ENCODE results near the gene ADAMTSL1.

ADAMTSL1 gene

DNA sequence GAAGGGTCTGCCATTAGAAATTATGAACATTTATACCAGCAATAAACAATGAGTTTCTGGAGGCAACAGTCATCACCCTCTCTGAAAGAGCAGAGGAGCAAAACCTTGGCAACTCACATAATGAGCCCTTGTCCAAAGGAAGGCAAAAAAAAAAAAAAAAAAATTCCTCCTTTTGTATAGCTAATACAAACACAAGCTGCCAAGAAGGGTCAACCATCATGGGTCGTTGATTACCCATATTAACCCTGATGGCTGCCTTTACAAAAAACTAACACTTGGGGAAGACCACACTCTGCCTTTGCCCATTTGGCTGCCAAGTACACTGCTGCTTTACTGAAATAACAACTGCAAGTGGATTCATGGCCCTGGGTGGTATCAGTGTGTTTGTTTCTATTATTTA, 272.7 kb downstream of the ADAMTSL1 start:
- H3K4me3 ChIP-seq (ENCODE audit: low read length): no peak overlapping the region
- TF ChIP-seq, protein P1, sequence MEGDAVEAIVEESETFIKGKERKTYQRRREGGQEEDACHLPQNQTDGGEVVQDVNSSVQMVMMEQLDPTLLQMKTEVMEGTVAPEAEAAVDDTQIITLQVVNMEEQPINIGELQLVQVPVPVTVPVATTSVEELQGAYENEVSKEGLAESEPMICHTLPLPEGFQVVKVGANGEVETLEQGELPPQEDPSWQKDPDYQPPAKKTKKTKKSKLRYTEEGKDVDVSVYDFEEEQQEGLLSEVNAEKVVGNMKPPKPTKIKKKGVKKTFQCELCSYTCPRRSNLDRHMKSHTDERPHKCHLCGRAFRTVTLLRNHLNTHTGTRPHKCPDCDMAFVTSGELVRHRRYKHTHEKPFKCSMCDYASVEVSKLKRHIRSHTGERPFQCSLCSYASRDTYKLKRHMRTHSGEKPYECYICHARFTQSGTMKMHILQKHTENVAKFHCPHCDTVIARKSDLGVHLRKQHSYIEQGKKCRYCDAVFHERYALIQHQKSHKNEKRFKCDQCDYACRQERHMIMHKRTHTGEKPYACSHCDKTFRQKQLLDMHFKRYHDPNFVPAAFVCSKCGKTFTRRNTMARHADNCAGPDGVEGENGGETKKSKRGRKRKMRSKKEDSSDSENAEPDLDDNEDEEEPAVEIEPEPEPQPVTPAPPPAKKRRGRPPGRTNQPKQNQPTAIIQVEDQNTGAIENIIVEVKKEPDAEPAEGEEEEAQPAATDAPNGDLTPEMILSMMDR (IDR thresholded peaks at IDR 0.05; ENCODE audit: insufficient read depth, low read depth, low read length, missing control alignments): no peak
- DNase-seq (ENCODE audit: low read depth): no peak

DNA sequence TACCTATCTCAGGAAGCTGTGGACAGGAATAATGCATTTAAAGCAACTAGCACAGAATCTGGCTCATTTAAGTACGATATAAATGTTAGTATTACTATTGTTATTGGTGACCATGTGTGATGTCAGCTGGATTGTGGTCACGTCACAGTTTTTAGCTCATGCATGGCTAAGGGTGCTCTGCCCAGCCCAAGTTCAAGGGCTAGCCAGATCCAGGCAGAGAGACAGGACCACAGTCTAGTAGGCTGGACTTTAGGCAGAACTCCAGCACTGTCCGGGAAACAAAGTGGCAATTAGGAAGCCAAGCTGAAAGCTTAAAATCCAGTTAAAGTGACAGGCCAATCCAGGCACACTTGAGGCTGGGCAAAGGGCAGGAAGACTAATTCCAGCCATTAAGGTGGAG, 273.6 kb downstream of the ADAMTSL1 start:
- no peak overlapping the region for H3K4me3 ChIP-seq (ENCODE audit: low read length)
- TF ChIP-seq, protein P1 (IDR thresholded peaks at IDR 0.05; ENCODE audit: insufficient read depth, low read depth, low read length, missing control alignments): no peak
- DNase-seq (ENCODE audit: low read depth): no peak

DNA sequence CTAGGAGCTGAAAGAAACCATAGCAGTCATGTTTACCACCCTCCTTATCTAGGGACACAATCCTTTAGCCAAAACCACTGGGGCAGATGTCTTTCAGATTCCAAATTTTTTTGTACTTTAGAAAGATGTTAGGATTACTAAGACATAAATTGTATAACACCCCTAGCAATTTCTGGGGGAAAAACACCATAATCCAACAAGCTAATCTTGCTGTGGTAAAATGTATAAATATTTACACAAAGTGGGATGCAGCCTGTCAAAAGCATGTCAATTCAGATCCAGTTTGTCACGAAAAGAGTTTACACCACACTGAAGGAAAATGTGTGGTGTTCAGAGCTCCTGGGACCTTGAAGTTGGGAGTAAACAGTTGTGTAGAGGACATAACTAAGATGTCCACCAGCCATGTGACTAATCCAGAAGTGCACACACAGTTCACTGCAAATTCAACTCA, 274.3 kb downstream of the ADAMTSL1 start:
- TF ChIP-seq, protein P1 (IDR thresholded peaks at IDR 0.05; ENCODE audit: insufficient read depth, low read depth, low read length, missing control alignments): no peak

DNA sequence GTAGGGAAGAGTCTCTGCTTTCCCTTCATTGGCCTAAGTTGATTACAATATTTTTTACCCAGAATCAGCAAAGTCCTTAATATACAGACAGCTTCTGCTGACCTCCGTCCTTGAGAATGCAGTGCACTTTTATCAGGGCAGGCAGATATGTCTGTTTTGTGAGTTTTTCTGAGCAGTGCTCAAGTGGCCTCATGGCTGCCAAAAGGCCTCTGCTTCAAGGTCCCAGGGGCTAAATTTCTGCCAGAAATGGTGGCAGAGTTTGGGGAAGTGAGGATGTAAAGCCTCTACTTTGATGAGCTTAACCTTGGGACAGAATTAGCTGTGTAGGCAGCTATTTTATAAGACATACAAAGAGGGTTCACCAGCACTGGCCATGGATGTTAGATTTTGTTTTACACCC, 275.8 kb downstream of the ADAMTSL1 start:
- TF ChIP-seq, protein P1 (IDR thresholded peaks at IDR 0.05; ENCODE audit: insufficient read depth, low read depth, low read length, missing control alignments): no peak
- no peak overlapping the region for H3K4me3 ChIP-seq (ENCODE audit: low read length)
- DNase-seq (ENCODE audit: low read depth): no peak

More for the DNA sequence above, 274.3 kb downstream of the ADAMTSL1 start:
- H3K4me3 ChIP-seq (ENCODE audit: low read length): no peak overlapping the region
- no peak for DNase-seq (ENCODE audit: low read depth)

DNA sequence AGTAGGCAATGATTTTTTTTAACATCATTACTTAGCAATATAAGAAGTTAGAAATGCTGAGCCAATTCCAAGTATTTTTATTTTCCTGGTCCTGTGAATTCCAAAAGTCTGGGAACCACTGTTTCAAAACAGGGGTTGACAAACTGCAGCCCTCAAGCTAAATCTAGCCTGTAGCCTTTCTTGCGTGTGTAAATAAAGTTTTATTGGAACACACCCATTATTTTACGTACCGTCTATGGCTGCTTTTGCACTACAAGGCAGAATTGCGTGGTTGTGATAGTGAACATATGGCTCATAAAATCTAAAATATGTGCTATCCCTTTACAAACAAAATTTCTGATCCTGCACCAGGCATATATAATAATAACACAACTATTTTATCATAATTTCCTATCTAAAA, 280.0 kb downstream of the ADAMTSL1 start:
- no peak overlapping the region for H3K4me3 ChIP-seq (ENCODE audit: low read length)
- no peak for DNase-seq (ENCODE audit: low read depth)
- TF ChIP-seq, protein P1 (IDR thresholded peaks at IDR 0.05; ENCODE audit: insufficient read depth, low read depth, low read length, missing control alignments): no peak

DNA sequence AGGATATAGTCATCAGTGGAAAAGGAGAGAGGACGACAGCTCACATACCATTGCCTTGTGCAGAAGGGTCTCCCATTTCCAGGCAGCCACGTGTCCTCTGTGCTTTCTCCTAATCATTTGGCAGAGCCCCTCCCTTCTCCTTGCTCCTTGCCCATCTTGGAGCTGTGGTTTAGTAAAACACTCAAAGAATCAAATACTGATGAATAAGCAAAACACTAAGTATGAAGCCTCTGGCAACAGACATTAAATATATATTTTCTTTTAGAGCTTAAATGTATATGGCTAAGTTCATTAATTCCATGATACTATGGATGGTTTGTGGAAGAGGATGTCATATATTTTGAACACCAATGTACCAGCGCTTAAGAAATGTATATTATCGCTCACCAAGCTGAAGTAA, 280.6 kb downstream of the ADAMTSL1 start:
- TF ChIP-seq, protein P1 (IDR thresholded peaks at IDR 0.05; ENCODE audit: insufficient read depth, low read depth, low read length, missing control alignments): no peak
- no peak for DNase-seq (ENCODE audit: low read depth)
- no peak overlapping the region for H3K4me3 ChIP-seq (ENCODE audit: low read length)

DNA sequence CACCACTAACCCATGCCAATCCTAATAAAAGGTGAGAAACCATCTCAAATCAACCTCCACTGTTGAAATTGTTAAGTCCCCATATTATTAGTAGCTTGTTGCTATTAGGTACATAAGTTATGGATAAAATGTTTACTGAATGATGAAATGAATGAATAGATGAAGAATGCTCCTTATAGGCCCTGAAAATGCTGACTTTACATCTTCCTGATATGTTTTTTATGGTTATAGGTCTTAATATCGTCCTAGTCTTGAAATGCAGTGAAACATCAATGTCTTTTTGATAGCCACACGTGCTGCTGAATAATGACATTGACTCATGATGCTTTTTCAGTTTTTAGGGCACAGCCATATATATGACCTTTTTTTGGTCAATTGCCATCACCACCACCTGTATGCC, 281.3 kb downstream of the ADAMTSL1 start:
- no peak for DNase-seq (ENCODE audit: low read depth)
- TF ChIP-seq, protein P1 (IDR thresholded peaks at IDR 0.05; ENCODE audit: insufficient read depth, low read depth, low read length, missing control alignments): no peak

More for the DNA sequence above, 281.3 kb downstream of the ADAMTSL1 start:
- H3K4me3 ChIP-seq (ENCODE audit: low read length): no peak overlapping the region
